ENCODE measurements around the gene ACAP1.
A peak's percentile ranks its signal among the peaks of the same experiment; 100 is the strongest.
"Not testable (repeated sequence)": the region's sequence is repeated elsewhere in the genome, so short reads cannot be mapped to it uniquely, and the experiment has no call there.

ACAP1 gene

DNA sequence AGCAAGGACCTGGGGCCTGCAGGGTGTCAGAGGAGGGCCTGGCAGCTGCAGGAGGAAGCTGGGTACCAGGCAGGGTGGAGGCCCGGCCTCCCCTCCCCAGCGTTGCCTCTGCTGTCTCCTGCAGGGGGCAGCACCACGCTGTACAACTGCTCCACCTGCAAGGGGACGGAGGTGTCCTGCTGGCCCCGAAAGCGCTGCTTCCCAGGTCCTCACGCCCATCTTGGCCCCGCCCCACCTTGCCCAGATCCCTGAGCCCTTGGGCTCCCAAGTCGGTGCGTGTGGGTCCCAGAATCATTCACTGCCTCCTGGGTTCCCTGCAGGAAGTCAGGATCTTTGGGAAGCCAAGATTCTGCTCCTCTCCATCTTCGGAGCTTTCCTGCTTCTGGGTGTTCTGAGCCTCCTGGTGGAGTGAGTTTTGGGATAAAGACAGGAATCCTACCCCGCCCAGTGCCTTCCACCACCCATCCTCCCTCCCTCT lies 19.8 kb downstream of the ACAP1 start:
- H3K4me2 ChIP-seq (ENCODE audit: low read length), result peak overlapping the region; percentile 60
- H3K36me3 ChIP-seq (replicated peaks; ENCODE audit: low read depth, low read length), result no peaks in the 10 kb centered on the region
- H3K4me3 ChIP-seq (ENCODE audit: low read length), result peak overlapping the region; percentile 53
- no peaks in the 10 kb centered on the region for H3K9me3 ChIP-seq (ENCODE audit: insufficient read depth, low read length)
- no peaks in the 10 kb centered on the region for H3K27me3 ChIP-seq (ENCODE audit: low read depth, low read length)
- no peak overlapping the region for H3K27ac ChIP-seq (ENCODE audit: low read length)
- H4K20me1 ChIP-seq (ENCODE audit: insufficient read depth, low read length), result no peaks in the 10 kb centered on the region
- no peak overlapping the region for H2AFZ ChIP-seq (ENCODE audit: low read depth, low read length)
- H3K4me1 ChIP-seq (ENCODE audit: low read length), result peaks cover 11% of the 10 kb centered on the region
- TF ChIP-seq, protein P1, sequence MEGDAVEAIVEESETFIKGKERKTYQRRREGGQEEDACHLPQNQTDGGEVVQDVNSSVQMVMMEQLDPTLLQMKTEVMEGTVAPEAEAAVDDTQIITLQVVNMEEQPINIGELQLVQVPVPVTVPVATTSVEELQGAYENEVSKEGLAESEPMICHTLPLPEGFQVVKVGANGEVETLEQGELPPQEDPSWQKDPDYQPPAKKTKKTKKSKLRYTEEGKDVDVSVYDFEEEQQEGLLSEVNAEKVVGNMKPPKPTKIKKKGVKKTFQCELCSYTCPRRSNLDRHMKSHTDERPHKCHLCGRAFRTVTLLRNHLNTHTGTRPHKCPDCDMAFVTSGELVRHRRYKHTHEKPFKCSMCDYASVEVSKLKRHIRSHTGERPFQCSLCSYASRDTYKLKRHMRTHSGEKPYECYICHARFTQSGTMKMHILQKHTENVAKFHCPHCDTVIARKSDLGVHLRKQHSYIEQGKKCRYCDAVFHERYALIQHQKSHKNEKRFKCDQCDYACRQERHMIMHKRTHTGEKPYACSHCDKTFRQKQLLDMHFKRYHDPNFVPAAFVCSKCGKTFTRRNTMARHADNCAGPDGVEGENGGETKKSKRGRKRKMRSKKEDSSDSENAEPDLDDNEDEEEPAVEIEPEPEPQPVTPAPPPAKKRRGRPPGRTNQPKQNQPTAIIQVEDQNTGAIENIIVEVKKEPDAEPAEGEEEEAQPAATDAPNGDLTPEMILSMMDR (IDR thresholded peaks at IDR 0.05; ENCODE audit: low read depth, low read length), result peak; percentile 75
- TF ChIP-seq EZH2phosphoT487 (IDR thresholded peaks at IDR 0.05; ENCODE audit: low read depth), result no peak
- H3K9ac ChIP-seq (ENCODE audit: low read length), result no peak overlapping the region
- H3K79me2 ChIP-seq (ENCODE audit: low read length), result no peaks in the 10 kb centered on the region

DNA sequence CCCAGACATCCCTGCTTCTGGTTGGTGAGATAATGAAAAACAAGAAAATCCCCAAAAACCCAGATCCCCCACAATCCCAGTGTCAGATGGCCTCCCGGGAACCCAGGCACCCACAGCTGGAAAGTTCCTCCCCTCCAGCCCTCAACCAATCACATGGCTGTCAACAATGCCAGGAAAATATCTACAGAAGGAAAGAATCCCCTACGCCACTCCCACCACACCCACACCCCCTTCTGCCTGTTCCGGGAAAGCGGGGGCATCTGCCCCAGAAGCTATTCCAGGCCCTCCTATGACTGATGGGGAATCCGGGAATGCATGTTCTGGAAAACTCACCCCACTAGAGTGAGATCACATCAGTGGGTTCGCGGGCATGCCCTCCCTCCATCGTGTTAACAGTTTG lies 20.4 kb downstream of the ACAP1 start:
- TF ChIP-seq, protein P1 (IDR thresholded peaks at IDR 0.05; ENCODE audit: low read depth, low read length), result no peak
- TF ChIP-seq EZH2phosphoT487 (IDR thresholded peaks at IDR 0.05; ENCODE audit: low read depth), result no peak
- Histone ChIP-seq H3K4me1 (ENCODE audit: low read length) (peaks cover 11% of the 10 kb centered on the region), H3K79me2 (ENCODE audit: low read length) (no peaks in the 10 kb centered on the region), H2AFZ (ENCODE audit: low read depth, low read length) (no peak overlapping the region), H3K4me3 (ENCODE audit: low read length) (no peak overlapping the region), H3K9me3 (ENCODE audit: insufficient read depth, low read length) (no peaks in the 10 kb centered on the region), H3K27ac (ENCODE audit: low read length) (no peak overlapping the region), H3K27me3 (ENCODE audit: low read depth, low read length) (no peaks in the 10 kb centered on the region), H3K4me2 (ENCODE audit: low read length) (no peak overlapping the region), H3K36me3 (replicated peaks; ENCODE audit: low read depth, low read length) (no peaks in the 10 kb centered on the region), H4K20me1 (ENCODE audit: insufficient read depth, low read length) (no peaks in the 10 kb centered on the region), H3K9ac (ENCODE audit: low read length) (no peak overlapping the region)

DNA sequence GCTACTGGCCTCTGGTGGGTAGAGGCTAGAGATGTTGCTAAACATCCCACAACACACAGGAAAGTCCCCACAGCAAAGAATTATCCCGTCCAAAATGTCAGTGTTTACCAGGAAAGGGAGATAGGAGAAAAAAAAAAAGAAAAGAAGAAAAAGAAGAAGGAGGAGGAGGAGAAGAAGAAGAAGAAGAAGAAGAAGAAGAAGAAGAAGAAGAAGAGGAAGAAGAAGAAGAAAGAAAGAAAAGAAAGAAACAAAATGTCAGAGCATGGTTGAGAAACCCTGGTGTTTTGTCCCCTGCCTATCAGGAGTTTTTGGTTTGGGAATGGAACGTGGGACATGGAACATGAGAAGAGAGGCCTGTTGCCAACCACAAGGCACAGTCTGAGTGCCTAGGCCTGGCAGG lies 21.1 kb downstream of the ACAP1 start:
- no peak for TF ChIP-seq EZH2phosphoT487 (IDR thresholded peaks at IDR 0.05; ENCODE audit: low read depth)
- no peaks in the 10 kb centered on the region for H3K27me3 ChIP-seq (ENCODE audit: low read depth, low read length)
- no peaks in the 10 kb centered on the region for H3K9me3 ChIP-seq (ENCODE audit: insufficient read depth, low read length)
- no peak overlapping the region for H3K9ac ChIP-seq (ENCODE audit: low read length)
- no peaks in the 10 kb centered on the region for H3K79me2 ChIP-seq (ENCODE audit: low read length)
- peaks cover 11% of the 10 kb centered on the region for H3K4me1 ChIP-seq (ENCODE audit: low read length)
- H3K4me2 ChIP-seq (ENCODE audit: low read length), result no peak overlapping the region
- no peak overlapping the region for H2AFZ ChIP-seq (ENCODE audit: low read depth, low read length)
- no peak overlapping the region for H3K27ac ChIP-seq (ENCODE audit: low read length)
- H4K20me1 ChIP-seq (ENCODE audit: insufficient read depth, low read length), result no peaks in the 10 kb centered on the region
- H3K4me3 ChIP-seq (ENCODE audit: low read length), result no peak overlapping the region
- H3K36me3 ChIP-seq (replicated peaks; ENCODE audit: low read depth, low read length), result no peaks in the 10 kb centered on the region

DNA sequence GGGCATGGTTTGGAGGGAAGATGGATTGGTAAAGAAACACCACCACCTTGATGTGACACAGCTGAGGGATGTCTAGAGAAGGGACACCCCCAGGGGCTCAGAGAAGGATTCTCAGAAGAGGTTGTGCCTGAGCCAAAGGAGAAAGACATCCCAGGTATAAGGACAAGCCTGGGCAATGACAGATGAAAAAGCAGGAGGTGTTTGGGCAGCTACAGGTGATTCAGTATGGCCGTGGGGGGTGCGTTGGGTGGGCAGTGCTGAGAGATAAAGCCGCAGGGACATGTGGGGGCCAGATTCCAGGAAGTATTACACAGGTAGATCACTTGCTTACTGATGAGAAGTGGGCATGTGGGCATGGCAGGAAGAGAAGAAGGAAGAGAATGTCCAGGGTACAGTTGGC lies 25.6 kb downstream of the ACAP1 start:
- Histone ChIP-seq H3K27ac (ENCODE audit: low read length) (no peak overlapping the region), H3K4me2 (ENCODE audit: low read length) (no peak overlapping the region), H3K9ac (ENCODE audit: low read length) (no peak overlapping the region), H3K9me3 (ENCODE audit: insufficient read depth, low read length) (no peaks in the 10 kb centered on the region), H3K4me1 (ENCODE audit: low read length) (no peaks in the 10 kb centered on the region), H3K36me3 (replicated peaks; ENCODE audit: low read depth, low read length) (no peaks in the 10 kb centered on the region), H2AFZ (ENCODE audit: low read depth, low read length) (no peak overlapping the region), H4K20me1 (ENCODE audit: insufficient read depth, low read length) (no peaks in the 10 kb centered on the region), H3K27me3 (ENCODE audit: low read depth, low read length) (no peaks in the 10 kb centered on the region), H3K4me3 (ENCODE audit: low read length) (no peak overlapping the region), H3K79me2 (ENCODE audit: low read length) (no peaks in the 10 kb centered on the region)
- TF ChIP-seq EZH2phosphoT487 (IDR thresholded peaks at IDR 0.05; ENCODE audit: low read depth), result no peak
- TF ChIP-seq, protein P1 (IDR thresholded peaks at IDR 0.05; ENCODE audit: low read depth, low read length), result no peak

DNA sequence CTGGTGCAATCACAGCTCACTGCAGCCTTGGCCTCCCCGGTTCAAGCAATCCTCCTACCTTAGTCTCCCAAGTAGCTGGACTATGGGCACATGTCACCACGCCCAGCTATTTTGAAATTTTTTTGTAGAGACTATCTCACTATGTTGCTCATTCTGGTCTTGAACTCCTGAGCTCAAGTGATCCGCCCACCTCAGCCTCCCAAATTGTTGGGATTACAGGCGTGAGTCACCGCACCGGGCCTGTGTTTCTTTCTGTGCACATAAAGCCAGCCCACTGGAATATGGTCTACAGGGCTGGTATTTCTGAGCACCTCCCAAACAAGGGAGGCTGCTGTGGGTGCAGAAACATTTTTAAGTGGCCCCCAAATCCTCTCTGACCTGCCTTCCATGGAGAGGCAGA lies 27.0 kb downstream of the ACAP1 start:
- Histone ChIP-seq H3K9me3 (ENCODE audit: insufficient read depth, low read length) (no peaks in the 10 kb centered on the region), H3K4me1 (ENCODE audit: low read length) (no peaks in the 10 kb centered on the region), H3K36me3 (replicated peaks; ENCODE audit: low read depth, low read length) (no peaks in the 10 kb centered on the region), H2AFZ (ENCODE audit: low read depth, low read length) (no peak overlapping the region), H3K9ac (ENCODE audit: low read length) (no peak overlapping the region), H3K79me2 (ENCODE audit: low read length) (no peaks in the 10 kb centered on the region), H3K27ac (ENCODE audit: low read length) (no peak overlapping the region), H3K4me3 (ENCODE audit: low read length) (no peak overlapping the region), H4K20me1 (ENCODE audit: insufficient read depth, low read length) (no peaks in the 10 kb centered on the region), H3K4me2 (ENCODE audit: low read length) (no peak overlapping the region), H3K27me3 (ENCODE audit: low read depth, low read length) (no peaks in the 10 kb centered on the region)
- TF ChIP-seq, protein P1 (IDR thresholded peaks at IDR 0.05; ENCODE audit: low read depth, low read length), result no peak
- TF ChIP-seq EZH2phosphoT487 (IDR thresholded peaks at IDR 0.05; ENCODE audit: low read depth), result no peak

DNA sequence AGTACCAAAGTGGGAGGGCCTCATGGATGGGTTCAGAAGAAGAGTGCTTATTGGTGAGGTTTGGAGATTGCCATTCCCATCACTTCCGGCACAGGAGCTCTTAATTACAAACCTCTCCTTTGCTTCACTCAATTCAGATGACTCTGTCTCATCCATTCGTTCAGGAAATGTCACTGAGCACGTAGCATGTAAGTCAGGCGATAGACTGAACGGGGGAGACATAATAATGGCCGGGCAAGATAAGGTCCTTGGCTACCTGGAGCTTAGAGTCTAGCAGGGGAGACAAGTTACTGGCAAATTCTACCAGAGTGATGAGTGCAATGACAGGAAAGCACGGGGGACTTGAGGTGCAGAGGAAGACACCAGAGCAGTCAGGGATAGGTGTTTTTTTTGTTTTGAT lies 29.6 kb downstream of the ACAP1 start:
- H3K9me3 ChIP-seq (ENCODE audit: insufficient read depth, low read length); H3K9ac ChIP-seq (ENCODE audit: low read length); H2AFZ ChIP-seq (ENCODE audit: low read depth, low read length); H3K36me3 ChIP-seq (replicated peaks; ENCODE audit: low read depth, low read length); H3K79me2 ChIP-seq (ENCODE audit: low read length); H3K4me2 ChIP-seq (ENCODE audit: low read length); H3K4me1 ChIP-seq (ENCODE audit: low read length); H4K20me1 ChIP-seq (ENCODE audit: insufficient read depth, low read length); H3K4me3 ChIP-seq (ENCODE audit: low read length); H3K27me3 ChIP-seq (ENCODE audit: low read depth, low read length); H3K27ac ChIP-seq (ENCODE audit: low read length): not testable (repeated sequence)
